ENCODE data around the gene GUCY1B1. TPM values are rescaled to one million over a fixed set of nuclear protein-coding genes. Genes with fewer than 3 reads are reported as not detected.

GUCY1B1 gene
- total RNA-seq, 1 experiment from 2014 or later, result not detected

- Histone ChIP-seq H3K27me3 (replicated peaks; ENCODE audit: control insufficient read depth, insufficient read depth, low read length) (no peaks in the 10 kb centered on the region), H3K9me3 (no peaks in the 10 kb centered on the region), H3K4me3 (ENCODE audit: low read depth, low read length) (no peak overlapping the region), H3K36me3 (ENCODE audit: control insufficient read depth, insufficient read depth, low read length) (no peaks in the 10 kb centered on the region), H3K4me1 (peaks cover 29% of the 10 kb centered on the region)
- Mint-ChIP-seq H3K4me1 (ENCODE audit: low read depth, unreplicated experiment) (peaks cover 29% of the 10 kb centered on the region), H3K4me3 (ENCODE audit: unreplicated experiment) (no peak overlapping the region), H3K9me3 (ENCODE audit: unreplicated experiment) (peaks cover 27% of the 10 kb centered on the region), H3K27ac (ENCODE audit: unreplicated experiment) (no peak overlapping the region), H3K36me3 (ENCODE audit: insufficient read depth, unreplicated experiment) (no peaks in the 10 kb centered on the region), H3K27me3 (ENCODE audit: insufficient read depth, unreplicated experiment) (no peaks in the 10 kb centered on the region)
- POLR2A ChIA-PET, result no interaction called here
- intact Hi-C loops (cut with micrococcal nuclease; ENCODE audit: unreplicated experiment), result no loop called here
- TF ChIP-seq CTCF (IDR thresholded peaks at IDR 0.05; ENCODE audit: insufficient read depth in 1 of 2, low read depth in 1 of 2, low read length in 1 of 2, severe bottlenecking in 1 of 2, unreplicated experiment in 1 of 2), result no peak
- no TSS peak for BruUV-seq (replicated peaks)
- CTCF ChIA-PET, result no interaction called here
- DNase-seq, result no peak
Measured at GRCh38 chr4:155828628-155829027, 69.8 kb downstream of the GUCY1B1 start.

- intact Hi-C loops (cut with micrococcal nuclease; ENCODE audit: unreplicated experiment), result no loop called here
- Mint-ChIP-seq H3K4me3 (ENCODE audit: unreplicated experiment) (no peak overlapping the region), H3K36me3 (ENCODE audit: insufficient read depth, unreplicated experiment) (no peaks in the 10 kb centered on the region), H3K27ac (ENCODE audit: unreplicated experiment) (no peak overlapping the region), H3K4me1 (ENCODE audit: low read depth, unreplicated experiment) (peaks cover 6% of the 10 kb centered on the region), H3K9me3 (ENCODE audit: unreplicated experiment) (peaks cover under 1% of the 10 kb centered on the region), H3K27me3 (ENCODE audit: insufficient read depth, unreplicated experiment) (no peaks in the 10 kb centered on the region)
- H3K4me1 ChIP-seq, result peaks cover 7% of the 10 kb centered on the region; the same call in 1 of the 2 replicates
- no peak for DNase-seq
- no TSS peak for BruUV-seq (replicated peaks)
- no peaks in the 10 kb centered on the region for H3K9me3 ChIP-seq
- ChIA-PET POLR2A (no interaction called here), CTCF (no interaction called here)
- H3K4me3 ChIP-seq (ENCODE audit: low read depth, low read length), result no peak overlapping the region
- H3K27me3 ChIP-seq (replicated peaks; ENCODE audit: control insufficient read depth, insufficient read depth, low read length), result no peaks in the 10 kb centered on the region
- H3K36me3 ChIP-seq (ENCODE audit: control insufficient read depth, insufficient read depth, low read length), result no peaks in the 10 kb centered on the region
- no peak for TF ChIP-seq CTCF (IDR thresholded peaks at IDR 0.05; ENCODE audit: insufficient read depth in 1 of 2, low read depth in 1 of 2, low read length in 1 of 2, severe bottlenecking in 1 of 2, unreplicated experiment in 1 of 2)
Measured at GRCh38 chr4:155832664-155833063, 73.8 kb downstream of the GUCY1B1 start.

DNA sequence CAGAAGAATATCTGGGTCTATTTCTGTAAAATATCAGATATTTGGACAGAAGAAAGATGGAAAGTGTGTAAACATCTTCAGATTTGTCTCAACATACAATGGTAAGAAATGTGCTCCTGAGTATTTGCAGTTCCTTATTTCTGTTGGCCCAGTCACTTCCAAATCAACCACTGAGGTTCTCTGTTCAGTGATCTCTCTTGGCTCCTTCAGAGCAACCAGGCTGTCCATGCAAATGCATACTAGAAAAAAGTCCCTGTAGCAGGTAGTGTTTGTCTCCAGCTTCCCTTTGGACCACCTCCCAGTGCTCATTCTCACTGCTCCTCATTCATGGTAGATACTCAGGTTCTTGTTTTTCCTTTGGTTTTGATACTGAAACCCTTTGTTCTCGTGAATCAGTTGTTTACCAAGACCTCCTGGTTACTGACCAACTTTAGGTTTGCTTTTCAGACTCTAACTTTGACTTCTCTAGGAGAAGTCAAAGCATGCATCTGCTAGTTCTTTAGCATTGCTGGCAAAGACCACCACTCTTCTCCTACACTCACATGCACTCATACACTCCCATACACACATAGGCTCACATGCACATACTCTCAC, 78.5 kb downstream of the GUCY1B1 start:
- intact Hi-C loops (cut with micrococcal nuclease; ENCODE audit: unreplicated experiment), result loop anchor here (5.0 kb wide), 1 partner anchor 65 kb away; the partner anchor contains the start of gene TDO2
- H3K27me3 ChIP-seq (replicated peaks; ENCODE audit: control insufficient read depth, insufficient read depth, low read length), result no peaks in the 10 kb centered on the region
- DNase-seq, result no peak
- POLR2A ChIA-PET, result no interaction called here
- BruUV-seq (replicated peaks), result no TSS peak
- Mint-ChIP-seq H3K9me3 (ENCODE audit: unreplicated experiment) (no peaks in the 10 kb centered on the region), H3K4me1 (ENCODE audit: low read depth, unreplicated experiment) (peaks cover 15% of the 10 kb centered on the region), H3K4me3 (ENCODE audit: unreplicated experiment) (no peak overlapping the region), H3K27ac (ENCODE audit: unreplicated experiment) (no peak overlapping the region), H3K36me3 (ENCODE audit: insufficient read depth, unreplicated experiment) (no peaks in the 10 kb centered on the region), H3K27me3 (ENCODE audit: insufficient read depth, unreplicated experiment) (no peaks in the 10 kb centered on the region)
- H3K4me1 ChIP-seq, result peaks cover 5% of the 10 kb centered on the region; the same call in 1 of the 2 replicates
- CTCF ChIA-PET, result no interaction called here
- H3K9me3 ChIP-seq, result no peaks in the 10 kb centered on the region
- no peak for TF ChIP-seq CTCF (IDR thresholded peaks at IDR 0.05; ENCODE audit: insufficient read depth in 1 of 2, low read depth in 1 of 2, low read length in 1 of 2, severe bottlenecking in 1 of 2, unreplicated experiment in 1 of 2)
- H3K4me3 ChIP-seq (ENCODE audit: low read depth, low read length), result no peak overlapping the region
- H3K36me3 ChIP-seq (ENCODE audit: control insufficient read depth, insufficient read depth, low read length), result no peaks in the 10 kb centered on the region
